Fibroblast of skin of back (primary cell): ENCODE data around the gene ROS1.
"Not testable (repeated sequence)": the region's sequence is repeated elsewhere in the genome, so short reads cannot be mapped to it uniquely, and the experiment has no call there.

Source experiments
- DNase-seq: peaks from one replicate; pipeline ENCODE4 v3.0.0-alpha.2; 2013

ROS1 gene

DNA sequence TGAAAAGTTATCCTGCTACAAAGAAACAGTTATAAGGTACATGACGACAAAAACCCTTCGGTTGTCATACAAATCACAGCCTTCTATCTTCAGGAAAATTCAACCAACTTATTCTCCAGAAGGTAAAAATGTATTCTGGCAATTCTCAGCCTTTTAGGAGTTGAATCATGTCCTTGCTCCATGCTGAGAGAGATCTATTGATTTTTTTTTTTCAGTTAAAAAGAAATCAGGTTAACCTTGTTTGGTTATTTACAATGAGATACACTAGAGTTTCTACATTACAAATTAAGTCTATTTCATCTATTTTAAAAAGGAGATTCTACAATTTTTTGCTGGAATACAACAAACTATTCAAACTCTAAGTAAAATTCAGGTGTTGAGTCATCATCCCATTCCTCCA is 45.4 kb downstream of the ROS1 start:
- DNase-seq = no peak

- no peak for DNase-seq
Measured at GRCh38 chr6:117375446-117375845, 50.3 kb downstream of the ROS1 start.

DNA sequence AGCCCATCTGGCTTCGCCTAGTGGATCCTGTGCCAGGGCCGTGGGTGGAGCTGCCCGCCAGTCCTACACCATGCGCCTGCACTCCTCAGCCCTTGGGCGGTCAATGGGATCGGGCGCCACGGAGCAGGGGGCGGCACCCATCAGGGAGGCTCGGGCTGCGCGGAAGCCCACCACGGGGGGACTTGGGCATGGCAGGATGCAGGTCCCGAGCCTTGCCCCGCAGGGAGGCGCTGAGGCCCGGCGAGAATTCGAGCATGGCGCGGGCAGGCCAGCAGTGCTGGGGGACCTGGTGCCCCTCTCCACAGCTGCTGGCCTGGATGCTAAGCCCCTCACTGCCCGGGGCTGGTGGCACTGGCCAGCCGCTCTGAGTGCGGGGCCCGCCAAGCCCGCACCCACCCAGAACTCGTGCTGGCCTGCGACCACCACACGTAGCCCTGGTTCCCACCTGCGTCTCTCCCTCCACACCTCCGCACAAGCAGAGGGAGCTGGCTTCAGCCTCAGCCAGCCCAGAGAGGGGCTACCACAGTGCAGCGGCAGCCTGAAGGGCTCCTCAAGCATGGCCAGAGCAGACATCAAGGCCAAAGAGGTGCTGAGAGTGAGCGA is 52.4 kb downstream of the ROS1 start:
- DNase-seq = no peak

DNA sequence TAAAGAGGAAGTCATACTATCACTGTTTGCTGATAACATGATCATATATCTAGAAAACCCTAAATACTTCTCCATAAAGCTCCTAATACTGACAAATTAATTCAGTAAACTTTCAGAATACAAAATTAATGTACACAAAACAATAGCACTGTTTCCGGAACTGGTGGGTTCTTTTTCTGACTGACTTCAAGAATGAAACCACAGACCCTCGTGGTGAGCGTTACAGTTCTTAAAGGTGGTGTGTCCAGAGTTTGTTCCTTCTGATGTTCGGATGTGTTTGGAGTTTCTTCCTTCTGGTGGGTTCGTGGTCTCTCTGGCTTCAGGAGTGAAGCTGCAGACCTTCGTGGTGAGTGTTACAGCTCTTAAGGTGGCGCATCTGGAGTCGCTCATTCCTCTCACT is 53.5 kb downstream of the ROS1 start:
- DNase-seq = not testable (repeated sequence)

- no peak for DNase-seq
Measured at GRCh38 chr6:117371492-117371891, 54.2 kb downstream of the ROS1 start.

DNA sequence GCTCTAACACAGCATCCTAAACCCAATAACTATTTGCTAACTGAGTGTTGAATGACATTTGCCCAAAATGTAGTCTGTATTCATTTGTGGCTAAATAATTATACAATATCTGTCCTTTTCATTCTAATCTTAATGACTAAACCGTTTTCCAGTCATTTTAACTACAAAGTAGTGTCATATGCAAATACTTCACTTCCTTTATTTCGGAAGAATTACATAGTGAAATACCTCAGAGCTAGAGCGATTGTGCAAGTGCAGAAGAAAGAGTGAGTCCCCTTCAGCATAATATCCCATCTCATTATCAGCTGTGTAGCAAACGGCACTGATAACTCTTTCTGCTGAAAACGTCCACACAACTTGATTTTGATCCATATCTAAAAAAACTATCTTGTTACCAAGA is 66.2 kb downstream of the ROS1 start:
- no peak for DNase-seq

GRCh38 chr6:117354671-117355070 is 71.1 kb downstream of the ROS1 start:
- no peak for DNase-seq

DNA sequence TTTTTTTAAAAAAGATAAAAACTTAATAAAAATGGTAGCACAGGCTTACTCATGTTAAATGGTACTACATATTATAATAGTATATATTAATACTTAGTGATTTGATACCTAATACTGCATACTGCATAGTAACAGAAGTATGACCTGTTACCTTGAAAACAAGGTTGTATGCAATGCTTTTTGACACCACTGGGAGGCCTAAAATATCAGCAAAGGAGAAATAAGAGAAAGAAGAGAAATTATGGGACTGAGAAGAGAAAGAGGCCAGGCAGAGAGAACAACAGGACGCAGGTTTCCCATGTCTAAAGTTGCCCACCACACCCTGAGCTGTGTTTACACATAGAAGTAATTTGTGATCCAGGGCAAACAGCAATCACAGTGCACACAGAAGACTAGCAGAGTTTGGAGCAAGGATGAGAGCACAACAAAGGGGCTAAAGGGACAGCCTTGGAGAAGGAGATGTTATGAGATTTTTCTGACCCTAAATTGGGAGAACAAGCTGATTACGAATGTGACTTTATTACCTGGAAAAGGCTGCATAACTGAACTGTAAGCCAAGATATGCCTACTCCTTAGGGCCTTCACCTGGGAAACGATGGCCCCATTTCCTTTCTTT is 73.2 kb downstream of the ROS1 start:
- peak; percentile 17 for DNase-seq

GRCh38 chr6:117351521-117351920 is 74.2 kb downstream of the ROS1 start:
- DNase-seq = no peak

DNA sequence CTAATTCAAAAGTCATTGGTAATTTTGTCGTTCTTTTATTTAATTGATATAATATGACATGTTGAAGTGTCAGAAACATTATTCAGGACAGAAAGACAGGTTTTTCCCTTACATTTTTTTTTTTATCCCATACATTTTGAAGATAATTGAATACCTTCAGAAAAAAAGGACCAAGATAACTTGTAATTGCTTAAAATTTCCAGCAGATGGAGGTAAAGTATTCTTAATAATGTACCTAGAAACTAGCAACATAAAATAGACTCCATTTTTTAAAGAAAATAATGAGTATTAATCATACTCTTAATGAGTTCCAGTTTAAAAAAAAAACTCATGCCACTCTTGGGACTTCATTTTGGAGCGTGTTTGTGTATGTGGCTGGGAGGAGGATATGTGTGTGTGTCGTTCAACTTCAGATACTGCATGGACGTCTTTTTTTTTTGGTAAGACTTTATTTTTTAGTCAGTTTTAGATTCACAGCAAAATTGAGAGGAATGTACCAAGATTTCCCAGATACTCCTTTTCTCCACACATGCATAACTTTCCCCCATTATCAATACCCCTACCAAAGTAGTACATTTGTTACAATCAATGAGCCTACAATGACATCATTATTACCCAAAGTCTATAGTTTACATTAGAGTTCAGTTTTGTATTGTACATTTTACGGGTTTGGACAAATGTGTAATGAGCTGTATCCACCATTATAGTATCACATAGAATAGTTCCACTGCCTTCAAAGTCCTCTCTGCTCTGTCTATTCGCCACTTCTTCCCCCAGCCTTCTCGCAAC is 79.4 kb downstream of the ROS1 start:
- DNase-seq = peak; percentile 39

- DNase-seq = no peak
Measured at GRCh38 chr6:117345292-117345610, 80.5 kb downstream of the ROS1 start.

DNA sequence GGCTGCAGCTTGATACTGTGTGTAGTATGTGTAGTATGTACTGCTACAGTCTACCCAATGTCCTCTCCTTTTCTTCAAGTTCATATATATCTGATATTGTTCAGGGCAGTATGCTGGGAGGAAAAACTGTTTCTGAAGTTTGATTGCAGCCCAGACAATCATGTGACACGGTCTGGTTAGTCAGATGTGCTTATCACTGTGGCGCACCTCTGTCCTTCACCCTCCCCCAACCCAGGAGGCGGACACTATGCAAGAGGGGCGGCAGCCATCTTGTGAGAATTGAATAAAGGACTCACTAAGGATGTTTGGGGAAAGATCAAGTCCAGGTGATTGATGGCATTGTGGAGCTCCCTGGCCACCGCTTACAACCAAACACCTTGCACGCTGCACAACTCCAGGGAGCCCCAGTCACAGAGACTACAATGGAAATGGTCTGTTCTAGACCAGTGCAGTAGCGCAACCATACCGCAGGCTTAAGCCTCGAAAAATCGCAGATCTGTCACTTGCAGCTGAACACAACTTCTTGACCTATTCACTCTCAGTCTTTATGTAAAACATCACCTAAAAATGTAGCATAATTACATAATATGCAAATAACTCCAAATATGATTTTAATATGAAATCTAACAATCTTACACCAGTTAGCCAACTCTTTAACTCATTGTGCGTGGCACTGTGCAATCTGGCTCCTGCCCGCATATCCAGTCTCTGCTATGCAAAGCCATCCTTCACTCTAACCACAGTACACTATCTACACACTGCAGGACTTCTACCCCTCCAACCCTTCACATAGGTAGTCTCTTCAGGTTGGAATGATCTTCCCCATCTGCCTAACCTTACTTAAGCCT is 81.1 kb downstream of the ROS1 start:
- no peak for DNase-seq

GRCh38 chr6:117338567-117338966 is 87.2 kb downstream of the ROS1 start:
- no peak for DNase-seq

DNA sequence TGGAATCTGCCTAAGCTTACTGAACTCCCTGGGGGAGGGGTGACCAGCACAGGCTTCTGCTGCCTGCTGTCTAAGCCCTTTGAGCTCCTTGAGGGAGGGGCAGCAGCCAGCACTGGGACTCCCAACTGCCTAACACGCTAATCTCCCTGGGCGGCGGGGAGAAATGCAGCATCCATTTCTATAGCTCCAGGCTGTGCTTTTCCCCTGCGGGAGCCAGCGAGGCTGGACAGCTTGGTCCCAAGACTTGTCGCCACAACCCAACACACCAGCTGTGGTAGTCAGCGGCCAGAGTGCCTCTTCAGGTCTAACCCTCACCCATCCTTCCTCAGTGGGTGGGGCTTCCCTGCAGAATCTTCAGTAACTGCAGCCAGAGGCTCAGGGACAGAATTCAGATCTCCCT is 95.8 kb downstream of the ROS1 start:
- no peak for DNase-seq

- no peak for DNase-seq
Measured at GRCh38 chr6:117328500-117328899, 97.2 kb downstream of the ROS1 start.

DNA sequence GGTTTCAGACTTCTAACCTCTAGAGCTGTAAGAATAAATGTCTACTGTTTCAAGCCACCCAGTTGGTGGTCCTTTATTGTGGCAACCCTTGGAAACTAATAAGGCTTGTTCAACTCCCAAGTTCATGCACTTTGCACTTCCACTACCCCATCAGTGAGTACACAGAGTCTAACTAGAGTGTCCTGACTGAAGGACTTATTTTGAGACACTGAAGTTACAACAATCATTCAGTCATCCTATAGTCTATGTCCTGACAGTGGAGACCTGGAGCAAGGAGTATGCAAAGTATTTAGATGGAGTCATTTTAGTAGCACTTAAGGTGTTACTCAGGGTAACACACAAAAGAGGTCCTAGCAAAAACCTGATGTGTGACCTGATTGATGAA is 97.7 kb downstream of the ROS1 start:
- no peak for DNase-seq

DNA sequence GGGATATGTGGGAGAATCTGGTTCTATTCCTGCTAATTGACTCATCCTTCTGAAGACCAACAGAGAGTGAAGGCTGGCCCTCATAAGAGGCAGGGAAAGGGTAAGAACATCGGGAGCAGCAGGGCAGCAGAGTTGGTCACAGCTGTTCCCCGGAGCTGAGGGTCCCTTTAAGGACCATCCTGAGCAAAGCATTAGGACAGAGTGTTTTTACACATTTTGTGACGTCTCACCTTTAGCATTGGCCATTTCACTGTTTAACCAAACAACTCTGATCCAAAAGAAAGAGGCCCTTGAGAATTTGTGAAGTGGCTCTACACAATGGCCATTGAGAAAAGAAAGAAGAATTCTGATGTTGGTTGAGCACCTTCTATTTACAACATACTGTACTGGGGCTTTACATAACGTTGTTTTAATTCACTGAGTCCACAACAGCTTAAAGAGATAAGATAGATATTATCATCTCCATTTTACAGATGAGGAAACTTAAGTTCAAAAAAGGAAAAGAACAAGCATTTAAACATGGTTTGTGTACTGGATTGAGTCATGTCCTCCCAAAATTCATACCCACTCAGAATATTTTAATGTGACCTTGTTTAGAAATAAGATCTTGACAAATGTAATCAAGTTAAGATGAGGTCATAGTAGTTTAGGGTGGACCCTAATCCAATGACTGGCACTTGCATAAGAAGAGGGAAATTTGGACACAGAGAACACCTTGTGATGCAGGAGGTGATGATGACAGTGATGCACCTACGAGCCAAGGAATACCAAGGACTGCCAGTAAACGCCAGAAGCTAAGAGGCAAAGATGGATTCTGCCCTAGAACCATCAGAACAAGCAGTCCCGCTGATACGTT is 98.4 kb downstream of the ROS1 start:
- DNase-seq = no peak

- no peak for DNase-seq
Measured at GRCh38 chr6:117326396-117326795, 99.3 kb downstream of the ROS1 start.

DNA sequence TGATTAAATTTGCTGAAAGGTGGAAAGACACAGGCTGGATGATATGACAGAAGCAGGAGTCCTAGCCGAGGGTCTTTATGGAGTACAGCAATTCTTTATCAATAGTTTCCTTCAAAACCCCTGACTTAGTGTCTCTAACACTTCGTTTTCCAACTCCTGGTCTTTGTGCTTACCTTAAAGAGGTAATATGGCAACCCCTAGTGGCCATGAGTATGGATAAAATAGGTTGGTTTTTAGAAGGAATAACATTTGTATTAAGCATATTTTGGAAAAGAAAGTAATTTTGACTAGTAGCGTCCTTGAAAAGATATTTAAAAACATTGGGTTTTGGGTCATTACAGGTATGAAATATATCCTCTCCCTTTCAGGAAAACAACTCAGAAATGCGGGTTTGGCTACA is 108.5 kb downstream of the ROS1 start:
- DNase-seq = no peak

DNA sequence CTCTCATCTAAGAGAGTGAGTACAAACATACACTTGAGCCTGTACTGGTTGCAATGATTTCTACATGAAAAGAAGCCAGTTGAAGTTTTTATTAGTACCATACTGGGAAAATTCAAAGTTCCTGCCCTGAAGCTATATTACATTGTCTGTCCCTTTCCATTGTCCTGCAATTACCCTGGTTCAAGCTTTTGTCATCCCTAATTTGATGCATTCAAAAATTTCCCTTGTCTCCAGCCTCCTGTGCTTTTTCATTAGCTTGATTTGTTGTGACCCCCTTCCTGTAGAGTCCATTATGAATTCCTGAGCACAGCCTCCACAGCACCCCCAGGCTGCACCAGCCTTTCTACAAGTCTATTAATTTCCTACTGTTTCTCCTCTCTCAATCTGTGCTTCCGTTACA is 114.0 kb downstream of the ROS1 start:
- DNase-seq = no peak

- no peak for DNase-seq
Measured at GRCh38 chr6:117311310-117311709, 114.4 kb downstream of the ROS1 start.

DNA sequence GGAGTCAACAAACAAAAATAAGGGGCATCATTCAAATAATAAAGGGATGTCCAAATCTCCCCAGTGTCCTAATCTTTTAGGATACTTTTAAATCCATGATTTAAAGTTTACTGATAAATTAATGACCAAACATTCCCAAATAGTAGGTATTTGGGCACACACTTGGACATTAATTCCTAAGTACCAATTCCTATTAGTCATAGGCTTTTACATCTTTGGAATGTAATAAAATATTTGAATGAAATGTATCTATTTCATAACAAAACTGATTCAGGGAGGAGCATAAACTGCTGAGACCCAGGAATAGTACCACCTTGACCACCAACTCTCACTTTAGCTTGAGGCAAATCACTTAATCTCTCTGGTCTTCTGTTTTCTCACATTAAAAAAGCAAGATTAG is 116.1 kb downstream of the ROS1 start:
- DNase-seq = no peak
